Muscle layer of duodenum (tissue), 2 donors: ENCODE results near the gene GSG1L2.

Experiments used
- H3K27ac ChIP-seq: one replicate; pipeline ENCODE4 v1.7.0; 2013; ENCODE audit warnings: mild to moderate bottlenecking, low read length
- H3K27me3 ChIP-seq: one replicate; pipeline ENCODE4 v1.7.0; 2013; ENCODE audit warnings: low read depth, mild to moderate bottlenecking, control low read depth, low read length
- H3K36me3 ChIP-seq, 2 donors: one replicate each; pipeline ENCODE4 v1.7.0; 2013; ENCODE audit warnings: low read length in 2 of 2, control low read depth in 1 of 2, mild to moderate bottlenecking in 1 of 2; ENCODE audit not compliant: insufficient read depth in 2 of 2, control insufficient read depth in 1 of 2
- H3K4me1 ChIP-seq, 2 donors: one replicate each; pipeline ENCODE4 v1.7.0; 2013; ENCODE audit warnings: low read length in 2 of 2, mild to moderate bottlenecking in 2 of 2, control low read depth in 1 of 2, moderate library complexity in 1 of 2; ENCODE audit not compliant: insufficient read depth in 2 of 2, control insufficient read depth in 1 of 2
- H3K4me3 ChIP-seq, 2 donors: one replicate each; pipeline ENCODE4 v1.7.0; 2013; ENCODE audit warnings: low read length in 2 of 2, low read depth in 1 of 2, mild to moderate bottlenecking in 1 of 2
- H3K9me3 ChIP-seq, 2 donors: one replicate each; pipeline ENCODE4 v1.7.0; 2013; ENCODE audit warnings: low read length in 2 of 2, control low read depth in 1 of 2, mild to moderate bottlenecking in 1 of 2; ENCODE audit not compliant: control insufficient read depth in 1 of 2
- donor health status: healthy.

GSG1L2 gene

GRCh38 chr17:9806699-9807098, 15.2 kb downstream of the GSG1L2 start:
- H3K9me3 ChIP-seq: peaks cover 0 to 11% of the 10 kb centered on the region in 2 donors
- H3K36me3 ChIP-seq: no peaks in the 10 kb centered on the region
- H3K4me3 ChIP-seq: no peak overlapping the region
- H3K4me1 ChIP-seq: no peaks in the 10 kb centered on the region
- no peaks in the 10 kb centered on the region for H3K27me3 ChIP-seq
- H3K27ac ChIP-seq: no peak overlapping the region

- Histone ChIP-seq H3K36me3 (no peaks in the 10 kb centered on the region), H3K4me3 (no peak overlapping the region), H3K9me3 (peaks cover 0 to 11% of the 10 kb centered on the region in 2 donors), H3K27ac (no peak overlapping the region), H3K27me3 (no peaks in the 10 kb centered on the region), H3K4me1 (no peaks in the 10 kb centered on the region)
Observed at GRCh38 chr17:9805769-9806168, 16.1 kb downstream of the GSG1L2 start.

GRCh38 chr17:9802697-9803096, 19.2 kb downstream of the GSG1L2 start:
- Histone ChIP-seq H3K27me3 (no peaks in the 10 kb centered on the region), H3K4me3 (no peak overlapping the region), H3K9me3 (peaks cover 0 to 11% of the 10 kb centered on the region in 2 donors), H3K4me1 (no peaks in the 10 kb centered on the region), H3K27ac (no peak overlapping the region), H3K36me3 (no peaks in the 10 kb centered on the region)

GRCh38 chr17:9802294-9802693, 19.6 kb downstream of the GSG1L2 start:
- Histone ChIP-seq H3K27me3 (no peaks in the 10 kb centered on the region), H3K9me3 (peaks cover 0 to 11% of the 10 kb centered on the region in 2 donors), H3K36me3 (no peaks in the 10 kb centered on the region), H3K27ac (no peak overlapping the region), H3K4me3 (no peak overlapping the region), H3K4me1 (no peaks in the 10 kb centered on the region)

GRCh38 chr17:9801505-9801904, 20.4 kb downstream of the GSG1L2 start:
- H3K9me3 ChIP-seq: peaks cover 0 to 11% of the 10 kb centered on the region in 2 donors
- H3K4me1 ChIP-seq: no peaks in the 10 kb centered on the region
- no peak overlapping the region for H3K27ac ChIP-seq
- no peaks in the 10 kb centered on the region for H3K36me3 ChIP-seq
- no peak overlapping the region for H3K4me3 ChIP-seq
- H3K27me3 ChIP-seq: no peaks in the 10 kb centered on the region

- Histone ChIP-seq H3K4me3 (no peak overlapping the region), H3K4me1 (no peaks in the 10 kb centered on the region), H3K36me3 (no peaks in the 10 kb centered on the region), H3K27ac (no peak overlapping the region), H3K9me3 (peaks cover 0 to 1% of the 10 kb centered on the region in 2 donors), H3K27me3 (no peaks in the 10 kb centered on the region)
Observed at GRCh38 chr17:9798724-9799123, 23.2 kb downstream of the GSG1L2 start.

GRCh38 chr17:9798008-9798407, 23.9 kb downstream of the GSG1L2 start:
- Histone ChIP-seq H3K4me1 (no peaks in the 10 kb centered on the region), H3K4me3 (no peak overlapping the region), H3K9me3 (no peaks in the 10 kb centered on the region), H3K27me3 (no peaks in the 10 kb centered on the region), H3K36me3 (no peaks in the 10 kb centered on the region), H3K27ac (no peak overlapping the region)

GRCh38 chr17:9792181-9792840, 29.6 kb downstream of the GSG1L2 start:
- no peaks in the 10 kb centered on the region for H3K27me3 ChIP-seq
- no peaks in the 10 kb centered on the region for H3K36me3 ChIP-seq
- peaks cover 0 to 9% of the 10 kb centered on the region in 2 donors for H3K4me1 ChIP-seq
- H3K9me3 ChIP-seq: no peaks in the 10 kb centered on the region
- H3K4me3 ChIP-seq: no peak overlapping the region
- no peak overlapping the region for H3K27ac ChIP-seq

- Histone ChIP-seq H3K27me3 (no peaks in the 10 kb centered on the region), H3K4me1 (peaks cover 0 to 9% of the 10 kb centered on the region in 2 donors), H3K9me3 (no peaks in the 10 kb centered on the region), H3K4me3 (no peak within 1 kb of the TSS), H3K27ac (no peak within 1 kb of the TSS), H3K36me3 (no peaks in the 10 kb centered on the region)
Observed at GRCh38 chr17:9790889-9791876, 30.7 kb downstream of the GSG1L2 start, which contains the start of gene DHRS7C. Gene DHRS7C (minus strand): TSS chr17:9791592. CDS start chr17:9791284, 308 bp downstream.

- Histone ChIP-seq H3K27ac (no peak overlapping the region), H3K4me3 (no peak overlapping the region), H3K9me3 (no peaks in the 10 kb centered on the region)
Observed at GRCh38 chr17:9790316-9790715, 31.6 kb downstream of the GSG1L2 start.

GRCh38 chr17:9788601-9789000, 33.3 kb downstream of the GSG1L2 start:
- Histone ChIP-seq H3K9me3 (no peaks in the 10 kb centered on the region), H3K27me3 (no peaks in the 10 kb centered on the region), H3K4me3 (no peak overlapping the region), H3K4me1 (peaks cover 0 to 9% of the 10 kb centered on the region in 2 donors), H3K36me3 (no peaks in the 10 kb centered on the region), H3K27ac (no peak overlapping the region)

More at GRCh38 chr17:9790316-9790715, 31.6 kb downstream of the GSG1L2 start:
- peaks cover 0 to 9% of the 10 kb centered on the region in 2 donors for H3K4me1 ChIP-seq
- H3K36me3 ChIP-seq: no peaks in the 10 kb centered on the region
- no peaks in the 10 kb centered on the region for H3K27me3 ChIP-seq
